ENCODE results near the gene NENF.
A peak's percentile ranks its signal among the peaks of the same experiment; 100 is the strongest.
"Not testable (repeated sequence)": the region's sequence is repeated elsewhere in the genome, so short reads cannot be mapped to it uniquely, and the experiment has no call there.

NENF gene

GRCh38 chr1:212461916-212462660 is 29.4 kb downstream of the NENF start:
- no peak for DNase-seq

GRCh38 chr1:212463565-212464285 is 31.0 kb downstream of the NENF start:
- no peak for DNase-seq

DNA sequence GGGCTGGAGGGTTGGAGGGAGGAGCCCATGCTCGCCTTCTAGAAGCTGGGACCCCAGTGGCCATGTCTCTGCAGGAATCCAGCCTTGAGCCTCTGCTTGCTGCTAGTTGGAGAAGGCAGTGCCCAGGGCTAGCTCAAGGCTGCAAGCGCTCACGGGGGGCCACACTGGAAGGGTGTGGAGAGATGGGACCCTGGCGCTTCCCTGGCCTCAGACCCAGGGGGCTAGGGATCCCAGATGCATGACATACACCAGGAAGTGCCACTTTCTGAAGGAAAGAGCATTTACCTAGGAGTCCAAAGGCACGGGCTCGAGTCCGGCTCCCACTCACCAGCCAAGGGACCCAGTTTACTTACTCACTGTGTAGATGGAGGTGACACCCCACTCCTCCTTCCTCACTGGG is 32.6 kb downstream of the NENF start:
- no peak for DNase-seq

- DNase-seq: no peak
Measured at GRCh38 chr1:212466437-212466836, 33.7 kb downstream of the NENF start.

DNA sequence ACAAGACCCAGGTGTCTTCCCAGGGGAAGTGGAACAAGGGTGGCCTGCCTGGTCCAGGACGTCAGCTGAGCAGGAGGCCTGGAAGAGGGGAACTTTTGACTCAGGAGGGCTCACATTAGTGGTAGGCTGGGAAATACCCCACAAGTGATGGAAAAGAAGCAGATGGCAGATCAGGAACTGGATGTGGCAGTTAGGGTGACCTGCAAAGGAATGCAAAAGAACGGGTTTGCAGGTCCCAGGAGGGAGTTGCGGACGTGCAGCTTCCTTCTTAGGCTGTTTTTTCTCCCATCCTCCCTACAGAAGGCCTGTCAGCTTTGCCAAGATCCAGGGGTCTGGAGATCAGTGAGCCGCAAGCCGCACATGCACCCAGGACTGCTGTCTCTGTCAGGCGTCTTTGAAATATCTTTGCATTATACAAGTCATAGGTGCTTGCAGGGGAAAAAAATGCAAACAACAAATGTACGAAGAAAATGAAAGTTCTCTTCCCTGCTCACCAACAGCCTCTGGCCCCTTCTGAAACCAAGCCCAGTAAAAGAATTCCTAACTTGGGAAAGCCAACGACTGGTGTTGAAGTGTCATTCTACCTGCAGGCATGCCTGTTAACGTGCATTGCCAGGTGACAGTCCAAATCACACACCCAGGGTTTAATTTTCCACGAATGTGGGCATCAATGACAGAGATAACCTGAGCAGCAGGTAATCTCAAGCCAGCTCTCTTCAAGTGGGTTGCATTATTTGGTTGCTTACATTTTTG is 34.4 kb downstream of the NENF start:
- no peak for DNase-seq

GRCh38 chr1:212467843-212468482 is 35.2 kb downstream of the NENF start:
- no peak for DNase-seq

GRCh38 chr1:212470059-212470458 is 37.3 kb downstream of the NENF start:
- DNase-seq: peak; percentile 93

DNA sequence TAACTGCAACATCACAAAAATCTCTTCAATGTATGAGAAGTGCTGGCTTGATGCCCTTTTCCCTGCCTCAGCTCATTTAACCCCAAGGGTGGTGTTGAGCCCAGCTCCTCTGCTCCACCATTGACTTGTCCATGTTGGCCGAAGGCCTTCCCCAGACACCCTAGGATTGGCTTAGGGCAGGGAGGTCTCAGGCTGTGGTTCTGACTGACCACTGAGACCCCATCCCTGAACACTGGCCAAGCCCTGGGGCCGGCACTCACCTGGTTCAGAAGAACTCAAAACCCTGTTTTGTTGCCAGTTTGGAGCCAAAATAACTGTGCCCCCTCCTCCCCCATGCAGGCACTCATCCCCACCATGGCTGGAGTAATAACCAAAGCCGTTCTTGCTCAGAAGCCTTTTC is 38.6 kb downstream of the NENF start:
- no peak for DNase-seq

GRCh38 chr1:212471891-212472675 is 39.4 kb downstream of the NENF start:
- no peak for DNase-seq

GRCh38 chr1:212473729-212474128 is 41.0 kb downstream of the NENF start:
- DNase-seq: no peak

DNA sequence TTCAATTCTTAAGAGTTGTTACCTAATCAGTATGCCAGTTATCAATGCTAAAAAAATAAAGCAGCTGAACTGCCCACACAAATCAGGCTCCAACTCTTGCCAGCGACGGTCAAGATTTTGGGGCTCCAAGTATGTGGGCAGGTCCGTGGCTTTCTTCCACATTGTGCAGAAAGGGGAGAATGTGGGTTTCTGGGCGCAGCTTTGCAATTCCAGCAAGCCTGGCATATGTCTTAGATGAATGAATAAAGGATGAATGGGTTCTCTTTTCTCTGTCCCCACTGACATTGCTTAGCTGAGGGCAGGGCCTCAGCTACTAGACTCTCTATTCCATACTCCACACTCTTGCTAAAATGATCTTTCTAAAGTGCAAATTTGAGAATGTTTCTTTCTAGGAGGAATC is 42.4 kb downstream of the NENF start:
- no peak for DNase-seq

DNA sequence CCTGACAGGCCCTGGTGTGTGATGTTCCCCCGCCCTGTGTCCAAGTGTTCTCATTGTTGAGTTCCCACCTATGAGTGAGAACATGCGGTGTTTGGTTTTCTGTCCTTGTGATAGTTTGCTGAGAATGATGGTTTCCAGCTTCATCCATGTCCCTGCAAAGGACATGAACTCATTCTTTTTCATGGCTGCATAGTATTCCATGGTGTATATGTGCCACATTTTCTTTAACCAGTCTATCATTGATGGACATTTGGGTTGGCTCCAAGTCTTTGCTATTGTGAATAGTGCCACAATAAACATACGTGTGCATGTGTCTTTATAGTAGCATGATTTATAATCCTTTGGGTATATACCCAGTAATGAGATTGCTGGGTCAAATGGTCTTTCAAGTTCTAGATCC is 43.1 kb downstream of the NENF start:
- not testable (repeated sequence) for DNase-seq

DNA sequence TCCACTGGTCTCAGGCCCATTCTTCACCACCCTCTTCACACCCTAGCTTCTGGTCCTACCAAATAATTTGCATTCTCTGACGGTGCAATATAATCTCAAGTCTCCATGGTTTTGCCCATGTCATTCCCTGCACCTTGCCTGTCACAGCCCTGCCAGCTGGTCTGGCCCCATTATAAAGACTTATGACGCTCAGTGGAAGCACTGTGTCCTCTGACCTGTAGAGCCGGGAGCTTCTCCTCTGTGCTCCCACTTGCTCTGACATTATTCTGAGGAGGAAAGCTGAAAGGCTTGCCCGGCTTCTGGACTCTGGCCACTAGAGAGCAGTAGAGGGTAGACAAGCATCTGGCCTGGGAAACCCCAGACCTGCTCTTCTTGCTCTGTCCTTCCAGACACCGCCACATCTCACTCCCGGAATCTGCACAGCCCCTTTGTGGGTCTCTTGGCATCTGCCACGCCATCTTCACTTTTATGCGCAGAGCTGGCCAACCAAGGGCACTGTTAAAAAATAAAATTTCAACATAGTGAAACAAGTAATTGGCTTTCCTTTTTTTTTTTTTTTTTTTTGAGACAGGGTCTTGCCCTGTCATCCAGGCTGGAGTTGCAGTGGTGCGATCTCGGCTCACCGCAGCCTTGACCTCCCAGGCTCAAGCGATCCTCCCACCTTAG is 44.4 kb downstream of the NENF start:
- peak; percentile 75 for DNase-seq

- DNase-seq: no peak
Measured at GRCh38 chr1:212477680-212478466, 45.2 kb downstream of the NENF start.

DNA sequence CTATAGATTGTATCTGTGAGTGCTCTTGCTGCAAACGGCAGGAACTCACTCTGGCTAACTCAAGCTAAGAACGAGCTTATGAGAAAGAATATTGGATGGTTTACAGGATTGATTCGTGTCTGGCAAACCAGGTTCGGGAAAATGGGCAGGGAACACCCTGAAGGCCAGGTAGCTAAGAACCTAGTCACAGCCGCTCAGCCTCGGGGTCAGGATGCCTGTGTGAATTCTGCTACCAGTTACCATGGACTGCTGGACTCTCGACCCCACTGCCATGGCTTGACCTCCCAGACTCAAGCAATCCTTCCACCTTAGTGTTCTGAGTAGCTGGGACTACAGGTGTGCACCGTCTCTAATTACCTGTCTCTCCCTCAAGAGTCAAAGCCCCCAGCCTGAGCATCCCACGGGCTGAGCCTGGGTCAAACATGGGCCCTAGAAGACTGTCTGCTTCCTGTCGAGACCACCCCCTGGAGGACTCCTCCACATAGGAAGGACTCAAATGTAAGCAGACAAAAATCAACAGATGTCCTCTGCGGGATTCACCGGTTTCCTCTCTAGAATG is 45.8 kb downstream of the NENF start:
- no peak for DNase-seq

GRCh38 chr1:212479188-212479587 is 46.5 kb downstream of the NENF start:
- no peak for DNase-seq

DNA sequence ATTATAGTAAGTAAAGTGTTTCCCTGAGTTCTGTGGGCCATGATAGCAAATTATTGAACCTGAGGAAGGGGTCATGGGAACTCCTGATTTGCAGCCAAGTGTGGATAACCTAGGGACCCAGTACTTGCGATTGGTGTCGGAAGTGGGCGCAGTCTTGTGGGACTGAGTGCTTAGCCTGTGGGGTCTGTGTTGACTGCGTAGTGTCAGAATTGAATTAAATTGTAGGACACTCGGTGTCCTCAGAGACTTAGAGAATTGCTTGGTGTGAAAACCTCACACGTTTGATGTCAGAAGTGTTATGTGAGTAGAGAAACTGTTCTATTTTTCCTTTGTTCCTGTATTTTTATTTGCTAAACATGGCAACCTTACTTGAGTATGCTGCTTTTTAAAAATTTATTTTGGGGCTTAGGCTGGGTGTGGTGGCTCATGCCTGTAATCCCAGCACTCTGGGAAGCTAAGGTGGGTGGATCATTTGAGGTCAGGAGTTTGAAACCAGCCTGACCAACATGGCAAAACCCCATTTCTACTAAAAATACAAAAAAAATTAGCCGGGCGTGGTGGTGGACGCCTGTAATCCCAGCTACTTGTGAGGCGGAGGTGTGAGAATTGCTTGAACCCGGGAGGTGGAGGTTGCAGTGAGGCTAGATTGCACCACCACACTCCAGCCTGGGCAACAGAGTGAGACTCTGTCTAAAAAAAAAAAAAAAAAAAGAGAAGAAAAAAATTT is 48.2 kb downstream of the NENF start:
- not testable (repeated sequence) for DNase-seq

DNA sequence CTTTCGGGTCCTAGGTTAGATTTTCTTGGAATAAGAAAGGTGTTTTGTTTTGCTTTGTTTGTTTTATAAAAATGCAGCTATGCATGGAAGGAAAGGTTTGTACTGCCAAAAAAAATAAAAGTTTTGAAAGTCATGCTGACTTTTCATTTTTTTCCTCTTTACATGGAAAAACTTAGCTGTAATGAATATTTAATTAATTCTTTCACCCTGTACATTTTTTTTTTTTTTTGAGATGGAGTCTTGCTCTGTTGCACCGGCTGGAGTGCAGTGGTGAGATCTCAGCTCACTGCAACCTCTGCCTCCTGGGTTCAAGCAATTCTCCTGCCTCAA is 48.7 kb downstream of the NENF start:
- no peak for DNase-seq

DNA sequence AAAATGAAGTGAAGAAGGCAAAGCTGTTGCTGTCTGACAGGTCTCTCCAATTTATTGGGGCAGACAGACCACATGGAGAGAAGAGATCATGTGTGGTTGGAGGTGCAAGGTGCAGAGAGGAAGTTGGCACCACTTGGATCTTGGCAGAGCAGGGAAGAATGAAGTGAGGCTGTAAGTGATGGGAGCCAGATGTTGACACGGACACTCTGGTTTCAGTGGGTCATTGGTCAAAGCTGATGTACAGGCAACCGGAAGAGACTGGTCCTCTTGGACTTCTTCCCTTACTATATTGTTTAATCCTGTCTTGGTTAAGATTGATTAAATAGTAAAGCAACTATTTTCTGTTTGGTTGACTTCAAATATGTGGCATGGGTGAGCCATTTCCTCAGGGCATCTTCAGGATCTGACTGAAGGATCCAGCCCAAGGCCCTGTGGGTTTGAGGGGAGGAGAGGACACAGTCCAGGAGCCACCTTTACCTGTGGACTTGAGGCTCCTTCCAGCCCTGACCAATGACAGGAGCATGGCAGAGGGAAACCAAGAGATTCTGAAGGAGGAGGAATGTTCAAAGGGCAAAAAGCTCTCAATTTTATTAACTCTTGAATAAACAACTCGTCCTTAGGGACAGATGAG is 49.4 kb downstream of the NENF start:
- DNase-seq: no peak
